GM12801 (cell line): ENCODE measurements around the gene CAP2.

ENCODE experiments used
- CTCF ChIP-seq: IDR thresholded peaks from one replicate; pipeline ENCODE4 v1.5.1; 2011; ENCODE audit warnings: control low read depth; ENCODE audit not compliant: insufficient read length; ENCODE audit errors: extremely low read depth

CAP2 gene

GRCh38 chr6:17470938-17471327 is 77.5 kb downstream of the CAP2 start:
- no peak for TF ChIP-seq CTCF

GRCh38 chr6:17472653-17473183 is 79.3 kb downstream of the CAP2 start:
- TF ChIP-seq CTCF: no peak

- no peak for TF ChIP-seq CTCF
Measured at GRCh38 chr6:17473554-17473953, 80.2 kb downstream of the CAP2 start.

GRCh38 chr6:17474289-17474688 is 80.9 kb downstream of the CAP2 start:
- TF ChIP-seq CTCF: no peak

- no peak for TF ChIP-seq CTCF
Measured at GRCh38 chr6:17475606-17476244, 82.3 kb downstream of the CAP2 start.

- TF ChIP-seq CTCF: no peak
Measured at GRCh38 chr6:17476511-17476910, 83.1 kb downstream of the CAP2 start.

GRCh38 chr6:17477356-17477755 is 84.0 kb downstream of the CAP2 start:
- TF ChIP-seq CTCF: no peak
